Pancreas (tissue), 10 donors: ENCODE data around the gene ITGA1. TPM values are rescaled to one million over a fixed set of nuclear protein-coding genes. Genes with fewer than 3 reads are reported as not detected.

Experiments
- ATAC-seq, 4 donors: fragments of 200-7000 bp; cut with Tn5 transposase; one replicate each; pipeline versions ENCODE4 v1.8.0 to v1.9.1; 2020; ENCODE audit warnings: mild to moderate bottlenecking in 4 of 4, moderate library complexity in 4 of 4
- DNase-seq, 6 donors: peaks; one replicate each; pipeline ENCODE4 v3.0.0-alpha.2; 2020
- FAIRE-seq: peaks from 2 replicates; lab custom pipeline; 2012; peaks lifted over from hg19 to GRCh38; lab: Jason Lieb, UNC
- H3K27ac ChIP-seq, 4 donors: fragments of 200-600 bp; sonication (generic); 1 replicate in 3 of 4; 2 replicates in 1 of 4; pipeline versions ENCODE4 v1.5.0 to v1.8.0; 2020
- H3K27me3 ChIP-seq, 4 donors: fragments of 200-600 bp; one replicate each; pipeline ENCODE4 v1.8.0; 2021
- H3K36me3 ChIP-seq, 3 donors: fragments of 200-600 bp; sonication (generic) in 1 of 3; one replicate each; pipeline versions ENCODE4 v1.5.0 to v1.8.0; 2020 to 2021
- H3K4me1 ChIP-seq, 3 donors: fragments of 200-600 bp; one replicate each; pipeline ENCODE4 v1.8.0; 2021
- H3K4me3 ChIP-seq, 4 donors: fragments of 200-600 bp; sonication (generic) in 2 of 4; one replicate each; pipeline versions ENCODE4 v1.5.0 to v1.8.0; 2020 to 2021
- H3K9me3 ChIP-seq, 4 donors: fragments of 200-600 bp; one replicate each; pipeline ENCODE4 v1.8.0; 2021
- WGBS, 2 donors: extraction: QIAGEN DNeasy Blood & Tissue Kit; methylation state at CpG; one replicate each; pipeline ENCODE4 v1.1.7; 2013; 5-methylcytosine and 5-hydroxymethylcytosine counted together
- intact Hi-C, 3 donors: fragments of 100-400 bp; cut with DNase I; formaldehyde crosslinking; loops; one replicate each; pipeline versions ENCODE4 v1.11.1 to v1.14.2; 2022
- polyA plus RNA-seq, 2 donors: library from polyadenylated mRNA; stranded (reverse); fragments of 200-250 nt; gene quantifications; one replicate each; pipeline ENCODE4 v1.2.3, GENCODE V29; 2013
- total RNA-seq, 6 donors: library from RNA; stranded (reverse); fragmentation: NEBNext Ultra II Directional in 4 of 6; extraction: Animal tissue kit (Norgen Biotek cat#: 25700) in 4 of 6; gene quantifications; one replicate each; pipeline versions ENCODE4 v1.2.1 to v1.2.4, GENCODE V29; 2021 to 2023
- TF ChIP-seq, protein P1 (sequence below), 4 donors: fragments of 200-600 bp; sonication (generic) in 3 of 4; IDR thresholded peaks; one replicate each; pipeline versions ENCODE4 v1.5.0 to v1.8.0; 2021; ENCODE audit warnings: antibody characterized with exemption in 4 of 4
- donor health status: healthy with polysubstance abuse.
- donor health status: DM: no; HTN: no; CAD: no; lungs with moderate emphysema.
- donor health status: DM: no; HTN: no; CAD: no.
- donor health status: control.
- donor health status: control.
- donor health status: Bipolar disorder and iron deficiency.
- donor health status: DM: yes; HTN: yes; CAD: no.
- donor health status: DM: no; HTN: no; CAD: no.
- donor health status: DM: no; HTN: no; CAD: no.
- donor health status: DM: yes; HTN: yes; CAD: no.

The ITGA1 gene
- total and polyA plus RNA-seq, 8 donors, result 1.9 to 18.3 (median 6.3) TPM

DNA sequence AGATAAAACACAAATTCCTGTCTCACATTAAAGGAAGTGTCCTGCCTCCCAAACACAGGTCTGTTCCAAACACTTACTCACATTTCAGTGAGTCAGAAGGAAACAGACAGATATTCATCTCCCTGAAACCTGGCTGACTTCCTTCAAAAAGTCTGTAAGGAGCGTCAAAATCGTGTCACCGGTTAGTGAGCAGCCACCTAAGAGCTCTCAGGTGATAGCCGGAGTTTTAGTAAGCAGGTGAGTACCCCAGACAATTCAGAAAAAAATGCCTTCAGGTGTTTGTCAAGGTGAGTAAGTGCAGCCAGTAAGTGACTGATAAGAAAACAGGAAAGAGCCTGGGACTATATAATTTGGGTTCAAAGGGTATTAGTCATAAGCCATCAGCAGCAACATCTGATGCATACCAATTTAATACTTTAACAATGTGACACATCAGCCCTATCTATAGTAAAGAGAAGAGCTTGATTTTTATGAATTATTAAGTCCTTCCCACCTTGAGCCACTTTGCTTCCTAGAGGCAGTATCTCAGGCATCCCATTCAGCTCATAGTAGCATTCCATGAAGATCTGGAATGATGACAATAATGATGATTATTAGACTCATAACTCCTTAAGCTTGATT lies 200.1 kb downstream of the ITGA1 start:
- no peak for FAIRE-seq
- WGBS, 2 donors, result 42 to 47% methylated on average over 4 of the region's 4 CpGs
- no peak overlapping the region for H3K4me3 ChIP-seq
- H3K4me1 ChIP-seq, result peaks cover 0 to 5% (median 3%) of the 10 kb centered on the region in 3 donors
- H3K9me3 ChIP-seq, result no peaks in the 10 kb centered on the region
- peak overlapping the region in 2 of 4 donors; percentile 28 to 79 for H3K27ac ChIP-seq
- intact Hi-C loops, result no loop called here
- no peaks in the 10 kb centered on the region for H3K27me3 ChIP-seq
- DNase-seq, result no peak
- TF ChIP-seq, protein P1, sequence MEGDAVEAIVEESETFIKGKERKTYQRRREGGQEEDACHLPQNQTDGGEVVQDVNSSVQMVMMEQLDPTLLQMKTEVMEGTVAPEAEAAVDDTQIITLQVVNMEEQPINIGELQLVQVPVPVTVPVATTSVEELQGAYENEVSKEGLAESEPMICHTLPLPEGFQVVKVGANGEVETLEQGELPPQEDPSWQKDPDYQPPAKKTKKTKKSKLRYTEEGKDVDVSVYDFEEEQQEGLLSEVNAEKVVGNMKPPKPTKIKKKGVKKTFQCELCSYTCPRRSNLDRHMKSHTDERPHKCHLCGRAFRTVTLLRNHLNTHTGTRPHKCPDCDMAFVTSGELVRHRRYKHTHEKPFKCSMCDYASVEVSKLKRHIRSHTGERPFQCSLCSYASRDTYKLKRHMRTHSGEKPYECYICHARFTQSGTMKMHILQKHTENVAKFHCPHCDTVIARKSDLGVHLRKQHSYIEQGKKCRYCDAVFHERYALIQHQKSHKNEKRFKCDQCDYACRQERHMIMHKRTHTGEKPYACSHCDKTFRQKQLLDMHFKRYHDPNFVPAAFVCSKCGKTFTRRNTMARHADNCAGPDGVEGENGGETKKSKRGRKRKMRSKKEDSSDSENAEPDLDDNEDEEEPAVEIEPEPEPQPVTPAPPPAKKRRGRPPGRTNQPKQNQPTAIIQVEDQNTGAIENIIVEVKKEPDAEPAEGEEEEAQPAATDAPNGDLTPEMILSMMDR (IDR thresholded peaks at IDR 0.05), result no peak
- no peaks in the 10 kb centered on the region for H3K36me3 ChIP-seq
- peak in 2 of 4 donors; percentile 7 to 57 for ATAC-seq

DNA sequence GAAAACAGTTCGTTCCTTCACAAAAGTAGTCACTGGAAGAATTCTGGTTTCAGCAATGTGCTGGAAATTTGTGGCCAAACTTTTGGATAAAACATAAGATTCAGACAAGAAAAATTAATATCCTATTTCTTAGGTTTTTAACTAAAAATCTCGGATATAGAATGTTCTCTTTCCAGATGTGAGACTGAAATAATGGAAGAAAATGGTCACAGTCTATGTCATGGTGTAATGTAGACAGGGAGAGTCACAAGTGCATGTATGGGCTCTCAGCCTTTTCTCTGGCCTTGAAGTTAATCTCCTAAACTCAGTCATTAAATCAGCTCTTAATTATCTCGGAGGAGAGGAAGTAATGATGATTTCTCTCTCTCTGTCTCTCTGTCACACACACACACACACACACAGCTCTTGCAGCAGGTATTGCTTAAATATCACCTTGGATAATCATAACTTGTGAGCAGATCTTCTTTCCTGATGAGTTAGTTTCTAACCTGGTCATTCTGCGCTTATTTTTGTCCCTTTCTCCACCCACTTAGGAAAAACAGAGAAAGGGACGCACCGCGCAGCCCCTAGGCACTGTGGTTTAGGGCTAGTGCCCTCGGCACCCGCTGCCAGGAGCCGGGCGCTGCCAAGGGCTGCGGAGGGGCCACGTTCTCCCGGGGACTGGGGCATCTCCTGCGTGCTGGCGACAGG lies 200.8 kb downstream of the ITGA1 start:
- Histone ChIP-seq H3K36me3 (no peaks in the 10 kb centered on the region), H3K27me3 (no peaks in the 10 kb centered on the region), H3K9me3 (no peaks in the 10 kb centered on the region), H3K27ac (peak overlapping the region in 2 of 4 donors; percentile 70 to 79), H3K4me3 (peak overlapping the region; percentile 50 to 75 (median 62)), H3K4me1 (peaks cover 0 to 5% (median 3%) of the 10 kb centered on the region in 3 donors)
- no peak for FAIRE-seq
- peak in 2 of 4 donors; percentile 25 to 39 for ATAC-seq
- no peak for DNase-seq
- intact Hi-C loops, result no loop called here
- TF ChIP-seq, protein P1 (IDR thresholded peaks at IDR 0.05), result no peak
- 5 to 8% methylated on average over 16 of the region's 16 CpGs for WGBS, 2 donors

DNA sequence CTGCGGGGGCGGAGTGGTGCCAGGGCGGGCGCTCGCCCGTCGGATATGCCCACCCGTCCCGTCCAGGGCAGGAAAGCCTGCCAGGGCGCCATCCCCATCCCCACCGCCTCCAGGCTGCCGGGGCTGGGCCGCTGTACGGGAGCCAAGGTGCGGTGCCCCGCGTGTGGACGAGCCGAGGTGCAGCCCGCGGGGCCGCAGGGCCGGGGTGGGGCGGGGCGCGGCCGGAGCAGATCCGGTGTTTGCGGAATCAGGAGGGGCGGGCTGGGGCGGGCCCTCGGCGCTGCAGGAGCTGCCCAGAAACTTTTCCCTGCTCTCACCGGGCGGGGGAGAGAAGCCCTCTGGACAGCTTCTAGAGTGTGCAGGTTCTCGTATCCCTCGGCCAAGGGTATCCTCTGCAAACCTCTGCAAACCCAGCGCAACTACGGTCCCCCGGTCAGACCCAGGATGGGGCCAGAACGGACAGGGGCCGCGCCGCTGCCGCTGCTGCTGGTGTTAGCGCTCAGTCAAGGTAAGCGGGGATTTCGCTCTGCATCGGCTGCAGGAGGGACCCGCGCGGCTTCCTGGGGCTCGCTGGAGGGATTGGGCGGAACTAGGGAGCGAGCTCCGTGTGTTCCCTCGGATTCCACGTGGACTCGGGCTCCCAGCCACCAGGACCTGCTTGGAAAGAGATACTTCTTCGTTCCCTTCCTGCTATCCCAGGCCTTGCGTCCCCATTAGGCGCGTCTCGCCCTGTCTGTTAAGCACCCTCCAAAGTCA lies 201.5 kb downstream of the ITGA1 start, which contains the start of gene ITGA2:
Gene ITGA2 (plus strand): TSS at position 328 of the 756 bp plus-strand sequence. CDS start 117 bp downstream, at position 445.
- H3K27me3 ChIP-seq, result no peaks in the 10 kb centered on the region
- peak within 1 kb of the TSS in 2 of 4 donors; percentile 70 to 79 for H3K27ac ChIP-seq
- no peaks in the 10 kb centered on the region for H3K36me3 ChIP-seq
- 0% methylated on average over 49 to 64 of the region's 64 CpGs for WGBS, 2 donors
- FAIRE-seq (no peak), DNase-seq (peak; percentile 44 to 83 (median 56)), ATAC-seq (peak; percentile 79 to 90 (median 86))
- H3K4me3 ChIP-seq, result peak within 1 kb of the TSS; percentile 50 to 75 (median 62)
- no peaks in the 10 kb centered on the region for H3K9me3 ChIP-seq
- H3K4me1 ChIP-seq, result peaks cover 0 to 5% (median 3%) of the 10 kb centered on the region in 3 donors
- intact Hi-C loops, result no loop called here
- TF ChIP-seq, protein P1 (IDR thresholded peaks at IDR 0.05), result no peak

DNA sequence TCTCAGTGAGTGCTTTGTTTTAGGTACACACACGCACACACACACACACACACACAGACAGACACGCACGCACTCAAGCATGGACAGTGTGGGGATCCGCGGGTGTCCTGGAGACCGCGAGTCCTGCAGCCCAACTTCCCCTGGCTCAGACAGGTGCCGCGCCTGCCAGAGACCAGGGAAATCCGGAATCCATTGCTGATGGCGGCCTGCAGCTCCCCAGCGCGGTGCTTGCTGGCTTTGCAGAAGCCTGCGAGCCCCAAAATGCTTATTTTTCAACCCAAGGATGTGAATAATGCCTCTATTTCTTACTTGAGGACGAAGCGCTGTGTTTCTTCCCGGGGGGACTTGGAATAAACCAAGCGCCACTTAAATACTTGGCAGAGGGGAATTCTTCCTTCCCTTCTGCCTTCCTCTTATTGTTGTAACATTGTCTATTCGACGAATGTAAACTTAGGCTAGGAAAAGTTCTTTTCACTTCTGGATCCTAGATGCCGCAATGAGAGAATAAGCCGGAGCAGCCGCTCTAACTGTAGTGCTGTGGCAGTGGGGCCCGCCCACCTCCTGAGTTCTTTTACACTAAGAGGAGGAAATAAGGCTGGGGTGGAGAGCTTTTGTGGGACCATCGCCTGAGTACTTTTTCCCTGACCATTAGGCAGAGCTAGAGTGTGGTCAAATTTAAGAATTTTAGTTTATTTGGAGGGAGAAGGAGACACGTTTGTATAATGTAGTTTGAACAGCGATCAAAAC lies 202.2 kb downstream of the ITGA1 start:
- FAIRE-seq (no peak), ATAC-seq (peak; percentile 58 to 75 (median 74)), DNase-seq (peak; percentile 7 to 73 (median 42))
- no peaks in the 10 kb centered on the region for H3K36me3 ChIP-seq
- intact Hi-C loops, result no loop called here
- no peaks in the 10 kb centered on the region for H3K9me3 ChIP-seq
- WGBS, 2 donors, result 5 to 7% methylated on average over 27 of the region's 27 CpGs
- H3K4me1 ChIP-seq, result peaks cover 0 to 5% (median 3%) of the 10 kb centered on the region in 3 donors
- TF ChIP-seq, protein P1 (IDR thresholded peaks at IDR 0.05), result no peak
- no peaks in the 10 kb centered on the region for H3K27me3 ChIP-seq
- peak overlapping the region in 2 of 4 donors; percentile 70 to 79 for H3K27ac ChIP-seq
- peak overlapping the region; percentile 50 to 75 (median 62) for H3K4me3 ChIP-seq
